GM18519 (cell line): ENCODE data around the gene GPX8.
A peak's percentile ranks its signal among the peaks of the same experiment; 100 is the strongest.

Source experiments
- ATAC-seq: cut with Tn5 transposase; IDR thresholded peaks from one replicate; pipeline ENCODE4 v1.9.1; 2021; ENCODE audit warnings: mild to moderate bottlenecking, moderate library complexity; ENCODE audit not compliant: unreplicated experiment, low FRiP score

The GPX8 gene

GRCh38 chr5:55172051-55172899 lies 12.3 kb downstream of the GPX8 start:
- peak; percentile 48 for ATAC-seq

GRCh38 chr5:55172937-55173686 lies 13.1 kb downstream of the GPX8 start, which contains the start of gene CDC20B:
Gene CDC20B (minus strand): TSS chr5:55173177. CDS start chr5:55173000, 177 bp downstream.
- peak; percentile 67 for ATAC-seq

- peak; percentile 3 for ATAC-seq
Measured at GRCh38 chr5:55173687-55174230, 13.8 kb downstream of the GPX8 start.

- no peak for ATAC-seq
Measured at GRCh38 chr5:55175781-55176175, 15.8 kb downstream of the GPX8 start.

GRCh38 chr5:55176176-55176818 lies 16.3 kb downstream of the GPX8 start:
- ATAC-seq = no peak

GRCh38 chr5:55177078-55177477 lies 17.1 kb downstream of the GPX8 start:
- ATAC-seq = no peak

- no peak for ATAC-seq
Measured at GRCh38 chr5:55180016-55180415, 20.0 kb downstream of the GPX8 start.

- ATAC-seq = no peak
Measured at GRCh38 chr5:55187370-55187769, 27.4 kb downstream of the GPX8 start.

- ATAC-seq = no peak
Measured at GRCh38 chr5:55188656-55189540, 28.9 kb downstream of the GPX8 start.

- ATAC-seq = no peak
Measured at GRCh38 chr5:55191165-55191564, 31.2 kb downstream of the GPX8 start.

- no peak for ATAC-seq
Measured at GRCh38 chr5:55205001-55205400, 45.0 kb downstream of the GPX8 start.

- ATAC-seq = no peak
Measured at GRCh38 chr5:55211184-55211874, 51.4 kb downstream of the GPX8 start.
